RWPE1 (cell line): ENCODE data around the gene IQCH.
A peak's percentile ranks its signal among the peaks of the same experiment; 100 is the strongest.

ENCODE experiments used
- CTCF ChIA-PET: fragments of 350-600 bp; sonication (Branson Sonifier 250); formaldehyde crosslinking; extraction: SDS; loops from one replicate; lab custom pipeline; 2021; lab: Yijun Ruan, JAX
- POLR2A ChIA-PET: fragments of 400-600 bp; formaldehyde crosslinking; extraction: SDS; loops from one replicate; lab custom pipeline; 2020; ENCODE audit warnings: antibody characterized with exemption; ENCODE audit not compliant: low non-redundant PET; lab: Yijun Ruan, JAX
- DNase-seq: peaks from one replicate; pipeline ENCODE4 v3.0.0; 2012; ENCODE audit warnings: low spot score
- H3K27ac ChIP-seq: fragments of 450-650 bp; 2 replicates; pipeline ENCODE4 v1.5.1; 2017
- CTCF ChIP-seq: fragments of 450-650 bp; conservative IDR thresholded peaks from 2 replicates; pipeline ENCODE4 v1.5.1; 2017; ENCODE audit warnings: low read depth, mild to moderate bottlenecking

Gene IQCH

GRCh38 chr15:67511606-67512005 is 257.0 kb downstream of the IQCH start:
- ChIA-PET POLR2A (no interaction called here), CTCF (no interaction called here)
- DNase-seq, result no peak
- no peak for TF ChIP-seq CTCF
- H3K27ac ChIP-seq, result no peak overlapping the region

- H3K27ac ChIP-seq, result no peak overlapping the region
- ChIA-PET CTCF (no interaction called here), POLR2A (no interaction called here)
- TF ChIP-seq CTCF, result no peak
- no peak for DNase-seq
Observed at GRCh38 chr15:67512140-67512539, 257.6 kb downstream of the IQCH start.

- POLR2A ChIA-PET, result no interaction called here
- H3K27ac ChIP-seq, result no peak overlapping the region
- DNase-seq, result no peak
- CTCF ChIA-PET, result no interaction called here
- no peak for TF ChIP-seq CTCF
Observed at GRCh38 chr15:67512933-67513714, 258.5 kb downstream of the IQCH start.

- ChIA-PET CTCF (no interaction called here), POLR2A (no interaction called here)
- no peak for TF ChIP-seq CTCF
- no peak for DNase-seq
- no peak overlapping the region for H3K27ac ChIP-seq
Observed at GRCh38 chr15:67515090-67515489, 260.5 kb downstream of the IQCH start.

GRCh38 chr15:67515557-67515956 is 261.0 kb downstream of the IQCH start:
- no peak overlapping the region for H3K27ac ChIP-seq
- DNase-seq, result no peak
- CTCF ChIA-PET, result no interaction called here
- POLR2A ChIA-PET, result no interaction called here
- TF ChIP-seq CTCF, result no peak

- ChIA-PET POLR2A (interaction anchor here (0.6 kb wide), 2 partner anchors 444 to 591 kb away, joined by 3 to 4 read pairs; no protein-coding TSS in a partner anchor), CTCF (interaction anchor here (0.7 kb wide), 1 partner anchor 25 kb away, joined by 3 read pairs; no protein-coding TSS in a partner anchor)
- DNase-seq, result no peak
- peak overlapping the region; percentile 97 for H3K27ac ChIP-seq
- no peak for TF ChIP-seq CTCF
Observed at GRCh38 chr15:67520321-67521028, 265.9 kb downstream of the IQCH start.
